A549 (cell line): ENCODE data around the gene ABCF3. TPM values are rescaled to one million over a fixed set of nuclear protein-coding genes. Genes with fewer than 3 reads are reported as not detected.

Experiments used
- ATAC-seq, 2 experiments: fragments of 200-7000 bp in 1 of 2; fragments of >200 bp in 1 of 2; cut with Nextera tagmentation in 1 of 2; cut with Tn5 transposase in 1 of 2; 3 replicates each; pipeline versions ENCODE4 v1.8.0 to v1.9.1; 2018 to 2020; ENCODE audit warnings: mild to moderate bottlenecking in 1 of 2, moderate library complexity in 1 of 2
- CTCF ChIA-PET: fragments of 300-600 bp; sonication (Branson Sonifier 250); formaldehyde crosslinking; extraction: SDS; loops from one replicate; lab custom pipeline; 2021; ENCODE audit warnings: antibody characterized with exemption, inconsistent platforms; lab: Yijun Ruan, JAX
- POLR2A ChIA-PET: fragments of 350-600 bp; formaldehyde crosslinking; extraction: SDS; loops from one replicate; lab custom pipeline; 2021; ENCODE audit warnings: antibody characterized with exemption, inconsistent platforms; lab: Yijun Ruan, JAX
- DNase-seq, 2 experiments: peaks; one replicate each; pipeline versions ENCODE4 v3.0.0 to v3.0.0-alpha.2; 2011 to 2016; ENCODE audit warnings: low read depth in 1 of 2, low spot score in 1 of 2
- FAIRE-seq: peaks from 2 replicates; lab custom pipeline; 2011; peaks lifted over from hg19 to GRCh38; lab: Jason Lieb, UNC
- H3K27ac ChIP-seq, 2 experiments: fragments of >200 bp; sonication (Bioruptor Twin); formaldehyde crosslinking; 3 replicates each; pipeline ENCODE4 v1.5.1; 2016 to 2017
- H3K4me1 ChIP-seq: fragments of >200 bp; sonication (Bioruptor Twin); formaldehyde crosslinking; 3 replicates; pipeline ENCODE4 v1.6.1; 2016
- H3K4me2 ChIP-seq: fragments of >200 bp; sonication (Bioruptor Twin); formaldehyde crosslinking; 3 replicates; pipeline ENCODE4 v1.6.1; 2016
- H3K4me3 ChIP-seq: fragments of >200 bp; sonication (Bioruptor Twin); formaldehyde crosslinking; 3 replicates; pipeline ENCODE4 v1.5.1; 2016
- H3K9me3 ChIP-seq: fragments of >200 bp; sonication (Bioruptor Twin); formaldehyde crosslinking; 3 replicates; pipeline ENCODE4 v1.6.1; 2016
- ATOH8 ChIP-seq: fragments of 250-450 bp; sonication (Bioruptor Pico); IDR thresholded peaks from 2 replicates; pipeline ENCODE4 v1.5.0; 2020; ENCODE audit warnings: low read depth, mild to moderate bottlenecking, moderate library complexity
- CBX8 ChIP-seq: fragments of 200-600 bp; sonication (generic); IDR thresholded peaks from 2 replicates; pipeline ENCODE4 v1.6.1; 2016
- CTCF ChIP-seq: fragments of >200 bp; sonication (Bioruptor Twin); formaldehyde crosslinking; IDR thresholded peaks from 3 replicates; pipeline ENCODE4 v1.5.1; 2016
- E2F6 ChIP-seq: IDR thresholded peaks from 2 replicates; pipeline ENCODE4 v1.6.1; 2012; ENCODE audit warnings: low read depth, borderline replicate concordance
- EHF ChIP-seq: fragments of 250-450 bp; sonication (Bioruptor Pico); IDR thresholded peaks from 2 replicates; pipeline ENCODE4 v1.5.0; 2020; ENCODE audit warnings: mild to moderate bottlenecking
- FOSB ChIP-seq: fragments of 250-450 bp; sonication (Bioruptor Pico); IDR thresholded peaks from 2 replicates; pipeline ENCODE4 v1.5.0; 2020; ENCODE audit warnings: mild to moderate bottlenecking, moderate library complexity
- HOXB5 ChIP-seq: fragments of 250-450 bp; sonication (Bioruptor Pico); IDR thresholded peaks from 2 replicates; pipeline ENCODE4 v1.5.0; 2020; ENCODE audit warnings: mild to moderate bottlenecking, moderate library complexity
- KDM1A ChIP-seq: fragments of 200-600 bp; sonication (generic); IDR thresholded peaks from 2 replicates; pipeline ENCODE4 v1.6.1; 2016; ENCODE audit warnings: low read depth, mild to moderate bottlenecking
- MAZ ChIP-seq: fragments of 150-350 bp; IDR thresholded peaks from 2 replicates; pipeline ENCODE4 v1.6.1; 2014; ENCODE audit warnings: antibody characterized with exemption, low read depth, low read length, borderline replicate concordance
- NFE2L2 ChIP-seq: fragments of 150-350 bp; conservative IDR thresholded peaks from 2 replicates; pipeline ENCODE4 v1.6.1; 2014; ENCODE audit warnings: low read length
- NPAS2 ChIP-seq: fragments of 250-450 bp; sonication (Bioruptor Pico); IDR thresholded peaks from 2 replicates; pipeline ENCODE4 v1.8.0; 2022; ENCODE audit warnings: mild to moderate bottlenecking, moderate library complexity, borderline replicate concordance
- POLR2AphosphoS2 ChIP-seq: conservative IDR thresholded peaks from 2 replicates; pipeline ENCODE4 v1.6.1; 2012; ENCODE audit warnings: low read length, improper control_type of control experiment, inconsistent platforms
- RAD21 ChIP-seq, 2 experiments: fragments of >200 bp in 1 of 2; sonication (Bioruptor Twin) in 1 of 2; formaldehyde crosslinking in 1 of 2; IDR thresholded peaks in 1 of 2; conservative IDR thresholded peaks in 1 of 2; 2 replicates in 1 of 2; 3 replicates in 1 of 2; pipeline ENCODE4 v1.6.1; 2012 to 2018; ENCODE audit warnings: inconsistent platforms in 1 of 2
- RARB ChIP-seq: fragments of 250-450 bp; sonication (Bioruptor Pico); IDR thresholded peaks from 2 replicates; pipeline ENCODE4 v1.8.0; 2021; ENCODE audit warnings: mild to moderate bottlenecking, moderate library complexity
- REST ChIP-seq: fragments of 200-600 bp; sonication (generic); IDR thresholded peaks from 2 replicates; pipeline ENCODE4 v1.6.1; 2016; ENCODE audit warnings: antibody characterized with exemption, mild to moderate bottlenecking, moderate library complexity
- RFX5 ChIP-seq: fragments of 450-650 bp; IDR thresholded peaks from 2 replicates; pipeline ENCODE4 v1.7.1; 2014; ENCODE audit warnings: antibody characterized with exemption, mild to moderate bottlenecking, moderate library complexity
- SMC3 ChIP-seq: fragments of >200 bp; sonication (Bioruptor Twin); formaldehyde crosslinking; IDR thresholded peaks from 3 replicates; pipeline ENCODE4 v1.6.1; 2018; ENCODE audit warnings: inconsistent platforms
- SREBF2 ChIP-seq: fragments of 450-650 bp; IDR thresholded peaks from 2 replicates; pipeline ENCODE4 v1.6.1; 2014; ENCODE audit warnings: mild to moderate bottlenecking, moderate library complexity
- TFCP2L1 ChIP-seq: fragments of 250-450 bp; sonication (Bioruptor Pico); IDR thresholded peaks from 2 replicates; pipeline ENCODE4 v1.5.0; 2021; ENCODE audit warnings: mild to moderate bottlenecking
- TP53 ChIP-seq: fragments of 250-450 bp; sonication (Bioruptor Pico); IDR thresholded peaks from 2 replicates; pipeline ENCODE4 v1.5.0; 2021; ENCODE audit warnings: mild to moderate bottlenecking, moderate library complexity
- ZC3H11A ChIP-seq: fragments of 450-650 bp; IDR thresholded peaks from 2 replicates; pipeline ENCODE4 v1.6.1; 2014; ENCODE audit warnings: antibody characterized with exemption, mild to moderate bottlenecking
- ZFP36 ChIP-seq: fragments of 450-650 bp; IDR thresholded peaks from 2 replicates; pipeline ENCODE4 v1.6.1; 2014; ENCODE audit warnings: borderline replicate concordance; ENCODE audit not compliant: partially characterized antibody
- ZNF302 ChIP-seq: fragments of 250-450 bp; sonication (Bioruptor Pico); IDR thresholded peaks from 2 replicates; pipeline ENCODE4 v1.9.0; 2021; ENCODE audit warnings: inconsistent platforms, mild to moderate bottlenecking, moderate library complexity
- ZSCAN20 ChIP-seq: fragments of 250-450 bp; sonication (Bioruptor Pico); IDR thresholded peaks from 2 replicates; pipeline ENCODE4 v1.8.0; 2022; ENCODE audit warnings: mild to moderate bottlenecking, moderate library complexity
- WGBS: methylation state at CpG from one replicate; pipeline ENCODE4 v1.1.6; 2017; ENCODE audit errors: missing lambda C conversion rate; 5-methylcytosine and 5-hydroxymethylcytosine counted together
- polyA plus RNA-seq, 4 experiments: library from polyadenylated mRNA; depleted of rRNA in 3 of 4; stranded (reverse); fragments of >200 nt; fragmentation: RNase III in 1 of 4; extraction: RNeasy Plus Mini Kit Qiagen cat#74134 plus additional on column Dnase treatment in 1 of 4; gene quantifications; 2 replicates in 3 of 4; 3 replicates in 1 of 4; pipeline ENCODE4 v1.2.3, GENCODE V29; 2011 to 2017
- TF ChIP-seq, protein P1 (sequence below): fragments of 250-450 bp; sonication (Bioruptor Pico); IDR thresholded peaks from 2 replicates; pipeline ENCODE4 v1.5.0; 2021; ENCODE audit warnings: mild to moderate bottlenecking, moderate library complexity, borderline replicate concordance

Gene ABCF3
- polyA plus RNA-seq, 2 of the 4 experiments (the other 2 are of a cell fraction), result 35.3 to 46.6 TPM

DNA sequence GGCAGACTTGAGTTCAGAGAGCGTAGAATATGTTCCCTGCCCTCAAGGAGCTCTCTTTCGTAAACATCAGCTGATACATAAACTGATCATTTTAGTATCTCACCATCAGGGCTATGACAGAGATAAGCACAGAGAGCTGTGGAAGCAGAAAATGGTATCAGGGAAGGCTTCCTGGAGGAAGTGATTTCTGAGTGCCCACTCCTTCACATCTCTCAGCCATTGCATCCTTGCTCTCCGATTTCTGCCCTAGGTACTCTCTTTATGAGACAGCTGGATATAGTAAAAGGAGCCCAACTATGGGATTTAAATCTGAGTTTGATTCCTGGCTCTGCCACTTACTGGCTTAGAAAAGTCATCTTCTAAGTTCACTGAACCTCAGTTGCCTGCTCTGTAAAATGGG, 20.5 kb upstream of the ABCF3 start:
- H3K4me2 ChIP-seq, result no peak overlapping the region
- CTCF ChIA-PET, result no interaction called here
- no peaks in the 10 kb centered on the region for H3K4me1 ChIP-seq
- FAIRE-seq (no peak), DNase-seq (no peak)
- H3K27ac ChIP-seq, result no peak overlapping the region
- no peak overlapping the region for H3K4me3 ChIP-seq
- TF ChIP-seq NPAS2 (no peak), ZFP36 (peak; percentile 53), RARB (CRISPR knock-in tag) (no peak), POLR2AphosphoS2 (no peak), CBX8 (no peak), FOSB (CRISPR knock-in tag) (no peak)
- TF ChIP-seq, all 56 proteins: peak for 1
- POLR2A ChIA-PET, result no interaction called here
- 91% methylated on average over 3 of the region's 3 CpGs for WGBS
- H3K9me3 ChIP-seq, result no peaks in the 10 kb centered on the region
- ATAC-seq, result no peak

DNA sequence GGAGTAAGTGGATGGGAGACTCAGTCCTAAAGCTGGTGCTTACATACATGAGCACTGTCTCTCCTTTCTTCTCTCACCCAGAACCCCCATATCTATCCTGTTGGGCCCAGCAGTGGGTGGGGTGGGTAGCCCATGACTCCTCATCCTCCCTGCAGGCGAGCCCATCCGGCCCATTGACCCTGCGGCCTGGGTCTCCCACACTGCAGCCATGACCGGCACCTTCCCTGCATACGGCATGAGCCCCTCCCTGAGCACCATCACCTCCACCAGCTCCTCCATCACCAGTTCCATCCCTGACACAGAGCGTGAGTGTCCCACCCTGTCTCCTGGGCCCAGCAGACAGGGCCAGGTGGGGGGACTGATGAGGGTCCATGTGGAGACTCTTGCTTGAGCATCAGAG, 19.3 kb upstream of the ABCF3 start:
- POLR2A ChIA-PET, result no interaction called here
- FAIRE-seq, result no peak
- no peak for ATAC-seq
- H3K4me1 ChIP-seq, result no peaks in the 10 kb centered on the region
- WGBS, result 97% methylated on average over 6 of the region's 6 CpGs
- no peaks in the 10 kb centered on the region for H3K9me3 ChIP-seq
- TF ChIP-seq NFE2L2 (no peak), TP53 (CRISPR knock-in tag) (no peak), TFCP2L1 (CRISPR knock-in tag) (no peak), ZSCAN20 (CRISPR knock-in tag) (no peak), KDM1A (no peak), SREBF2 (no peak), SMC3 (no peak), CBX8 (no peak), ZNF302 (CRISPR knock-in tag) (no peak), REST (no peak)
- TF ChIP-seq, protein P1, sequence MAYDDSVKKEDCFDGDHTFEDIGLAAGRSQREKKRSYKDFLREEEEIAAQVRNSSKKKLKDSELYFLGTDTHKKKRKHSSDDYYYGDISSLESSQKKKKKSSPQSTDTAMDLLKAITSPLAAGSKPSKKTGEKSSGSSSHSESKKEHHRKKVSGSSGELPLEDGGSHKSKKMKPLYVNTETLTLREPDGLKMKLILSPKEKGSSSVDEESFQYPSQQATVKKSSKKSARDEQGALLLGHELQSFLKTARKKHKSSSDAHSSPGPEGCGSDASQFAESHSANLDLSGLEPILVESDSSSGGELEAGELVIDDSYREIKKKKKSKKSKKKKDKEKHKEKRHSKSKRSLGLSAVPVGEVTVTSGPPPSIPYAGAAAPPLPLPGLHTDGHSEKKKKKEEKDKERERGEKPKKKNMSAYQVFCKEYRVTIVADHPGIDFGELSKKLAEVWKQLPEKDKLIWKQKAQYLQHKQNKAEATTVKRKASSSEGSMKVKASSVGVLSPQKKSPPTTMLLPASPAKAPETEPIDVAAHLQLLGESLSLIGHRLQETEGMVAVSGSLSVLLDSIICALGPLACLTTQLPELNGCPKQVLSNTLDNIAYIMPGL (CRISPR knock-in tag), result no peak
- no peak overlapping the region for H3K4me2 ChIP-seq
- no peak overlapping the region for H3K27ac ChIP-seq
- no peak overlapping the region for H3K4me3 ChIP-seq
- CTCF ChIA-PET, result no interaction called here
- no peak for DNase-seq

DNA sequence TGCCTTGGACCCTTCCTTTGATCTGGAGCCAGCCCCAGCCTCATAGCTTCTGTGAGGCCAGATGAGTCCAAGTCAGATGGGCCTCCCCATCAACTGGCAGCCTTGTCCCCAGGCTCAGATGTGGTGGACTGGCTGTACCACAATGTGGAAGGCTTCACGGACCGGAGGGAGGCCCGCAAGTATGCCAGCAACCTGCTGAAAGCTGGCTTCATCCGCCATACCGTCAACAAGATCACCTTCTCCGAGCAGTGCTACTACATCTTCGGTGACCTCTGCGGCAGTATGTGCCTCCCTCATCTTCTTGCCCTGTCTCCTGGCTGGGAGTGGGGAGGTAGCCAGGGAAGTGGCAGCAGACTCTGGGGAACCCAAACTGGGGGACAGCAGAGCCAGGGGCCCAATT, 18.2 kb upstream of the ABCF3 start:
- ATAC-seq (no peak), FAIRE-seq (no peak), DNase-seq (no peak)
- ChIA-PET CTCF (interaction anchor here (1.3 kb wide), 1 partner anchor 23 kb away, joined by 3 read pairs; no protein-coding TSS in a partner anchor), POLR2A (no interaction called here)
- Histone ChIP-seq H3K4me1 (no peaks in the 10 kb centered on the region), H3K4me3 (no peak overlapping the region), H3K9me3 (no peaks in the 10 kb centered on the region), H3K27ac (no peak overlapping the region), H3K4me2 (no peak overlapping the region)
- 97% methylated on average over 8 of the region's 8 CpGs for WGBS
- no peak for TF ChIP-seq HOXB5 (CRISPR knock-in tag)
- TF ChIP-seq ATOH8 (CRISPR knock-in tag), result no peak
- no peak for TF ChIP-seq ZC3H11A
- no peak for TF ChIP-seq E2F6
- no peak for TF ChIP-seq TFCP2L1 (CRISPR knock-in tag)
- TF ChIP-seq RAD21 (conservative IDR thresholded peaks at IDR 0.05 in 1 of 2, IDR thresholded peaks at IDR 0.05 in 1 of 2), result no peak
- TF ChIP-seq NPAS2, result no peak
- no peak for TF ChIP-seq MAZ
- no peak for TF ChIP-seq CTCF
- no peak for TF ChIP-seq EHF (CRISPR knock-in tag)
- no peak for TF ChIP-seq ZNF302 (CRISPR knock-in tag)
- TF ChIP-seq CBX8, result no peak
- no peak for TF ChIP-seq RFX5
